Measurements from ENCODE around the gene ZBBX. TPM values are rescaled to one million over a fixed set of nuclear protein-coding genes. Genes with fewer than 3 reads are reported as not detected.

ZBBX gene
- total and polyA plus RNA-seq, 10 of the 15 experiments (the other 5 are each of a cell fraction or from before 2014, with no cell fraction given), result 0.01 to 0.34 (median 0.17) TPM; not detected in 6

DNA sequence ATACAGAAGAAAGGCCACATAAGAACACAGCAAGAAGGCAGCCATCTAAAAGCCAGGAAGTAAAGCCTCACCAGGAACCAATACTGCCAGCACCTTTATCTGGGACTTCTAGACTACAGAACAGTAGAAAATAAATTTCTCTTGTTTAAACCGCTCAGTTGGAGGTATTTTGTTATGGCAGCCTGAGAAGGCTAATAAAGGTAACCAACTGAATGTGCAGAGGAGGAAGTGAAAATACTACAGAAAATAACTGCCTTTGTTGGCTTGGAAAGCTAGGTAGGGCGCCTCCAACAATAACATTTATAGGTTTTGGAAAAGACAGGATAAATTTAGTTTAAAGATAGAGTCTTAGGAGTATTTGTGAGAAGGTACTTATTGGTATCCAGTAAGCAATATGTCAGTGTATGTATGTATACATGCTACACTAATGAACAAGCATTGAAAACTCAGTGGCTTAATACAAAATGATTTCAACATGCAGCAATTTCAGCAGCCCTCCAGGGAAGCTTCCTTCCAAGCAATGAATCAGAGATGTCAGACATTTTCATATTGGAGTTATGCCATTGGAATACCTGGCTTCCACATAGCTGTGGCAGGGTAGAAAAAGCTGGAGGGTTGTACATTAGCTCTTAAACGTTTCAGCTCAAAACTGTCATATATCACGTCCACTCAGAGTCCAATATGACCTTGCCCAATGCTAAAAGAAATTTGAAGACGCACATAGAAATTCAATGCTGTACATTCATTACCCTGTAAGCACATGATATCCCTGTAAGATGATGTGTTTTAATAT is 48.9 kb downstream of the ZBBX start:
- Histone ChIP-seq H4K20me1 (ENCODE audit: control insufficient read depth, insufficient read depth) (no peaks in the 10 kb centered on the region), H3K4me3 (no peak overlapping the region), H3K36me3 (ENCODE audit: control insufficient read depth in 2 of 2, insufficient read depth in 2 of 2, low read length in 1 of 2) (no peaks in the 10 kb centered on the region), H3K27me3 (replicated peaks in 1 of 2; ENCODE audit: control insufficient read depth in 2 of 2, insufficient read depth in 2 of 2, low read length in 1 of 2) (no peaks in the 10 kb centered on the region), H2AFZ (ENCODE audit: control insufficient read depth, low read depth, low read length) (no peak overlapping the region), H3K9ac (ENCODE audit: control insufficient read depth, insufficient read depth, low read length) (no peak overlapping the region), H3K4me2 (ENCODE audit: control insufficient read depth, insufficient read depth) (no peak overlapping the region), H3K4me1 (ENCODE audit: control insufficient read depth, insufficient read depth, low read length) (no peaks in the 10 kb centered on the region), H3K27ac (ENCODE audit: control insufficient read depth, insufficient read depth) (no peak overlapping the region), H3K9me3 (replicated peaks; ENCODE audit: control insufficient read depth, insufficient read depth, low read length) (no peaks in the 10 kb centered on the region), H3K79me2 (ENCODE audit: control insufficient read depth, insufficient read depth, low read length) (no peaks in the 10 kb centered on the region)
- RAD21 ChIA-PET (ENCODE audit: unreplicated experiment), result no interaction called here
- in situ Hi-C loops (cut with MboI), result no loop called here
- no TSS peak for BruUV-seq (replicated peaks)
- SMC1A ChIA-PET (ENCODE audit: uncharacterized antibody, unreplicated experiment), result interaction anchor here (0.6 kb wide), 1 partner anchor 49 kb away, joined by 3 read pairs; the partner anchor contains the start of gene ZBBX
- intact Hi-C loops (cut with micrococcal nuclease; ENCODE audit: unreplicated experiment), result no loop called here
- no peak for DNase-seq (ENCODE audit: low read depth, low spot score)
- CTCF ChIA-PET, result no interaction called here
- TF ChIP-seq YY1 (IDR thresholded peaks at IDR 0.05; ENCODE audit: low read depth, low read length), result no peak
- peak; percentile 35; the same call in 1 of the 2 replicates for TF ChIP-seq SPI1 (IDR thresholded peaks at IDR 0.05; ENCODE audit: borderline replicate concordance, insufficient read depth, low read depth, low read length)
- no peak for ATAC-seq
- WGBS (ENCODE audit: insufficient coverage, insufficient replicate concordance, low lambda C conversion rate, missing lambda C conversion rate), result 12% methylated on average over 5 of the region's 5 CpGs
- no peak for FAIRE-seq
- POLR2A ChIA-PET, result no interaction called here

DNA sequence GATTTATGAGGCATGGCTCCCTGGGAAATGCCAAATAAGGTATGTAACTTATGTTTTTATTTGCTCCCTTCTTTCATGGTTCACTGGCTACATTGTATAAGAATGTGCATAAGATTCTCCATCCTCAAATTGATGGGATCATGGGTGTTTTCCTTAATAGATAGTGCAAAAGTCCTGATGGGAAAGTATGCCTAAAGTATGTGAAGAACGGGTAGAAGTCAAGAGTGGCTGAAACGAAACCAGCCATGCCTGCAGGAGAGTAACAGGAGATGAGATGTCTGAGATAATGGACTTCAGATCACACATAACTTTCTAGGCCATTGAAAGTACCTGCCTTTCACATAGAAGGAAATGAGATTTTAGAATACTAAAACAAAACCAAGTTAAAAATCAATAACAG is 56.5 kb downstream of the ZBBX start:
- SMC1A ChIA-PET (ENCODE audit: uncharacterized antibody, unreplicated experiment), result interaction anchor here (0.7 kb wide), 1 partner anchor 12 kb away, joined by 3 read pairs; no protein-coding TSS in a partner anchor
- ATAC-seq (no peak), FAIRE-seq (no peak), DNase-seq (ENCODE audit: low read depth, low spot score) (no peak)
- no peak overlapping the region for H3K9ac ChIP-seq (ENCODE audit: control insufficient read depth, insufficient read depth, low read length)
- CTCF ChIA-PET, result no interaction called here
- H3K79me2 ChIP-seq (ENCODE audit: control insufficient read depth, insufficient read depth, low read length), result no peaks in the 10 kb centered on the region
- 19% methylated on average over 2 of the region's 2 CpGs for WGBS (ENCODE audit: insufficient coverage, insufficient replicate concordance, low lambda C conversion rate, missing lambda C conversion rate)
- H2AFZ ChIP-seq (ENCODE audit: control insufficient read depth, low read depth, low read length), result no peak overlapping the region
- no peaks in the 10 kb centered on the region for H4K20me1 ChIP-seq (ENCODE audit: control insufficient read depth, insufficient read depth)
- no peak overlapping the region for H3K4me3 ChIP-seq
- BruUV-seq (replicated peaks), result no TSS peak
- TF ChIP-seq CREM (IDR thresholded peaks at IDR 0.05; ENCODE audit: low read depth) (no peak), SMC3 (IDR thresholded peaks at IDR 0.05; ENCODE audit: borderline replicate concordance, low read length) (no peak), ZNF24 (IDR thresholded peaks at IDR 0.05) (no peak), NFYA (IDR thresholded peaks at IDR 0.05; ENCODE audit: borderline replicate concordance, low read depth, low read length) (no peak), NR2C1 (IDR thresholded peaks at IDR 0.05) (no peak), RBBP5 (conservative IDR thresholded peaks at IDR 0.05) (no peak), RELA (IDR thresholded peaks at IDR 0.05; ENCODE audit: borderline replicate concordance, partially characterized antibody) (no peak), TARDBP (IDR thresholded peaks at IDR 0.05; ENCODE audit: borderline replicate concordance) (no peak), USF1 (IDR thresholded peaks at IDR 0.05; ENCODE audit: borderline replicate concordance, extremely low read length, insufficient read depth, low read depth, low read length) (no peak), ZSCAN29 (IDR thresholded peaks at IDR 0.05) (no peak)
- TF ChIP-seq, protein P1, sequence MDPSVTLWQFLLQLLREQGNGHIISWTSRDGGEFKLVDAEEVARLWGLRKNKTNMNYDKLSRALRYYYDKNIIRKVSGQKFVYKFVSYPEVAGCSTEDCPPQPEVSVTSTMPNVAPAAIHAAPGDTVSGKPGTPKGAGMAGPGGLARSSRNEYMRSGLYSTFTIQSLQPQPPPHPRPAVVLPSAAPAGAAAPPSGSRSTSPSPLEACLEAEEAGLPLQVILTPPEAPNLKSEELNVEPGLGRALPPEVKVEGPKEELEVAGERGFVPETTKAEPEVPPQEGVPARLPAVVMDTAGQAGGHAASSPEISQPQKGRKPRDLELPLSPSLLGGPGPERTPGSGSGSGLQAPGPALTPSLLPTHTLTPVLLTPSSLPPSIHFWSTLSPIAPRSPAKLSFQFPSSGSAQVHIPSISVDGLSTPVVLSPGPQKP (IDR thresholded peaks at IDR 0.05; ENCODE audit: low read depth, low read length), result no peak
- no peaks in the 10 kb centered on the region for H3K36me3 ChIP-seq (ENCODE audit: control insufficient read depth in 2 of 2, insufficient read depth in 2 of 2, low read length in 1 of 2)
- H3K4me1 ChIP-seq (ENCODE audit: control insufficient read depth, insufficient read depth, low read length), result no peaks in the 10 kb centered on the region
- no peak overlapping the region for H3K27ac ChIP-seq (ENCODE audit: control insufficient read depth, insufficient read depth)
- intact Hi-C loops (cut with micrococcal nuclease; ENCODE audit: unreplicated experiment) (no loop called here), in situ Hi-C loops (cut with MboI) (no loop called here)
- POLR2A ChIA-PET, result no interaction called here
- H3K4me2 ChIP-seq (ENCODE audit: control insufficient read depth, insufficient read depth), result no peak overlapping the region
- RAD21 ChIA-PET (ENCODE audit: unreplicated experiment), result no interaction called here
- H3K9me3 ChIP-seq (replicated peaks; ENCODE audit: control insufficient read depth, insufficient read depth, low read length), result no peaks in the 10 kb centered on the region
- H3K27me3 ChIP-seq (replicated peaks in 1 of 2; ENCODE audit: control insufficient read depth in 2 of 2, insufficient read depth in 2 of 2, low read length in 1 of 2), result no peaks in the 10 kb centered on the region
